HepG2 (cell line): ENCODE measurements around the gene AIP. TPM values are rescaled to one million over a fixed set of nuclear protein-coding genes. Genes with fewer than 3 reads are reported as not detected.
A peak's percentile ranks its signal among the peaks of the same experiment; 100 is the strongest.

Experiments used
- CERS6 ChIP-seq: sonication (generic); formaldehyde crosslinking; IDR thresholded peaks from 2 replicates; pipeline ENCODE4 v1.5.0; 2020; ENCODE audit warnings: missing genetic modification reagents
- IKZF5 ChIP-seq: IDR thresholded peaks from 2 replicates; pipeline ENCODE4 v1.6.1; 2018; ENCODE audit warnings: missing genetic modification reagents, mild to moderate bottlenecking, missing compliant biosample characterization
- KDM1A ChIP-seq: IDR thresholded peaks from 2 replicates; pipeline ENCODE4 v1.6.1; 2016; ENCODE audit warnings: missing compliant biosample characterization
- KDM3A ChIP-seq: IDR thresholded peaks from 2 replicates; pipeline ENCODE4 v1.6.1; 2018; ENCODE audit warnings: low read depth, missing compliant biosample characterization
- ZNF33A ChIP-seq: sonication (generic); formaldehyde crosslinking; IDR thresholded peaks from 2 replicates; pipeline ENCODE4 v1.5.1; 2020; ENCODE audit warnings: missing genetic modification reagents, mild to moderate bottlenecking, moderate library complexity, borderline replicate concordance
- ZNF574 ChIP-seq: sonication (generic); formaldehyde crosslinking; IDR thresholded peaks from 2 replicates; pipeline ENCODE4 v1.4.0; 2020; ENCODE audit warnings: missing genetic modification reagents
- ZNF605 ChIP-seq: sonication (generic); formaldehyde crosslinking; IDR thresholded peaks from 2 replicates; pipeline ENCODE4 v1.8.0; 2022; ENCODE audit warnings: mild to moderate bottlenecking, missing genetic modification reagents
- ZNF629 ChIP-seq: sonication (generic); formaldehyde crosslinking; conservative IDR thresholded peaks from 2 replicates; pipeline ENCODE4 v1.5.0; 2020; ENCODE audit warnings: missing genetic modification reagents
- ZNF768 ChIP-seq: sonication (generic); formaldehyde crosslinking; IDR thresholded peaks from 2 replicates; pipeline ENCODE4 v1.4.0; 2020; ENCODE audit warnings: missing genetic modification reagents
- polyA plus RNA-seq, 8 experiments: library from polyadenylated mRNA; depleted of rRNA in 3 of 8; stranded (reverse) in 7 of 8; unstranded in 1 of 8; fragments of >200 nt; fragmentation: Illumina TruSeq in 4 of 8; extraction: Trizol in 4 of 8; gene quantifications; 2 replicates each; pipeline versions ENCODE4 v1.2.1 to v1.2.3, GENCODE V29; 2011 to 2016; ENCODE audit warnings: low read depth in 4 of 8, missing spikeins in 1 of 8, mixed read lengths in 1 of 8; ENCODE audit not compliant: insufficient read depth in 1 of 8
- total RNA-seq, 5 experiments: library from RNA; depleted of rRNA; stranded (reverse); fragments of >200 nt; fragmentation: Illumina TruSeq; extraction: Trizol; gene quantifications; 2 replicates each; pipeline ENCODE4 v1.2.3, GENCODE V29; 2016; ENCODE audit warnings: low read depth in 1 of 5

AIP gene
- total and polyA plus RNA-seq, 2 of the 13 experiments (the other 11 are each of a cell fraction or from before 2014, with no cell fraction given): 51.8 to 110 TPM

- TF ChIP-seq ZNF574 (CRISPR knock-in tag) (0 out of 2 replicates have a peak, but pooled peaks have one; percentile 13), ZNF768 (CRISPR knock-in tag) (peak; percentile 59; the same call in 1 of the 2 replicates), CERS6 (CRISPR knock-in tag) (no peak), ZNF33A (CRISPR knock-in tag) (no peak), ZNF629 (peak; percentile 88), KDM3A (CRISPR knock-in tag) (no peak), KDM1A (no peak), ZNF605 (CRISPR knock-in tag) (no peak), IKZF5 (CRISPR knock-in tag) (no peak)
Observed at GRCh38 chr11:67538823-67539505, 56.1 kb downstream of the AIP start (continued).
